GM12874 (cell line): Measurements from ENCODE around the gene ABCC8.

Experiments
- CTCF ChIP-seq: IDR thresholded peaks from 2 replicates; pipeline ENCODE4 v1.5.1; 2011; ENCODE audit warnings: low read depth, mild to moderate bottlenecking, control low read depth, low read length, moderate library complexity; ENCODE audit not compliant: insufficient read depth

Gene ABCC8

GRCh38 chr11:17407575-17407974 is 69.1 kb downstream of the ABCC8 start:
- TF ChIP-seq CTCF, result no peak

GRCh38 chr11:17406818-17407149 is 69.9 kb downstream of the ABCC8 start:
- no peak for TF ChIP-seq CTCF

GRCh38 chr11:17406082-17406817 is 70.4 kb downstream of the ABCC8 start:
- TF ChIP-seq CTCF, result no peak

- TF ChIP-seq CTCF, result no peak
These were observed 71.2 kb downstream of the ABCC8 start for GRCh38 chr11:17405232-17406005.

- TF ChIP-seq CTCF, result no peak
These were observed 72.5 kb downstream of the ABCC8 start for GRCh38 chr11:17403980-17404759.

- no peak for TF ChIP-seq CTCF
These were observed 74.2 kb downstream of the ABCC8 start for GRCh38 chr11:17402486-17402885.

GRCh38 chr11:17401841-17402240 is 74.8 kb downstream of the ABCC8 start:
- no peak for TF ChIP-seq CTCF
